Neural crest cell (in vitro differentiated cells): Measurements from ENCODE around the gene DMXL2. TPM values are rescaled to one million over a fixed set of nuclear protein-coding genes. Genes with fewer than 3 reads are reported as not detected.
"Not testable (repeated sequence)": the region's sequence is repeated elsewhere in the genome, so short reads cannot be mapped to it uniquely, and the experiment has no call there.

Experiments used
- DNase-seq: peaks from one replicate; pipeline ENCODE4 v3.0.0; 2021; ENCODE audit warnings: low read depth, mixed read lengths, low spot score
- H3K27ac Mint-ChIP-seq: one replicate; pipeline ENCODE4 v1.8.0; 2021; ENCODE audit warnings: mild to moderate bottlenecking, mixed read lengths; ENCODE audit not compliant: unreplicated experiment
- H3K27me3 Mint-ChIP-seq: 2 replicates; pipeline ENCODE4 v1.8.0; 2021; ENCODE audit warnings: low read depth, mild to moderate bottlenecking, mixed read lengths
- H3K36me3 Mint-ChIP-seq: 2 replicates; pipeline ENCODE4 v1.8.0; 2021; ENCODE audit warnings: low read depth, mild to moderate bottlenecking, mixed read lengths
- H3K4me1 Mint-ChIP-seq: 2 replicates; pipeline ENCODE4 v1.8.0; 2021; ENCODE audit warnings: mixed read lengths
- H3K4me3 Mint-ChIP-seq: one replicate; pipeline ENCODE4 v1.8.0; 2021; ENCODE audit warnings: mild to moderate bottlenecking, mixed read lengths
- H3K9me3 Mint-ChIP-seq: 2 replicates; pipeline ENCODE4 v1.8.0; 2021; ENCODE audit warnings: mixed read lengths
- CTCF ChIP-seq: fragments of 200-600 bp; sonication (generic); conservative IDR thresholded peaks from 2 replicates; pipeline ENCODE4 v1.5.0; 2021; ENCODE audit warnings: antibody characterized with exemption, mild to moderate bottlenecking
- total RNA-seq: library from RNA; stranded (reverse); gene quantifications from 2 replicates; pipeline ENCODE4 v1.2.1, GENCODE V29; 2021

Gene DMXL2
- total RNA-seq, 1 donor from 2014 or later: 56.4 TPM

- H3K9me3 Mint-ChIP-seq: peaks cover 2% of the 10 kb centered on the region
- no peak for DNase-seq
- no peaks in the 10 kb centered on the region for H3K4me1 Mint-ChIP-seq
- H3K27me3 Mint-ChIP-seq: no peaks in the 10 kb centered on the region
- H3K36me3 Mint-ChIP-seq: no peaks in the 10 kb centered on the region
- H3K4me3 Mint-ChIP-seq: no peak overlapping the region
- no peak for TF ChIP-seq CTCF
- H3K27ac Mint-ChIP-seq: no peak overlapping the region
Measured at GRCh38 chr15:51661072-51661471, 38.5 kb upstream of the DMXL2 start.

GRCh38 chr15:51658664-51659063, 36.1 kb upstream of the DMXL2 start:
- no peaks in the 10 kb centered on the region for H3K27me3 Mint-ChIP-seq
- H3K9me3 Mint-ChIP-seq: peaks cover 2% of the 10 kb centered on the region
- no peak for DNase-seq
- no peaks in the 10 kb centered on the region for H3K36me3 Mint-ChIP-seq
- H3K27ac Mint-ChIP-seq: no peak overlapping the region
- H3K4me1 Mint-ChIP-seq: no peaks in the 10 kb centered on the region
- H3K4me3 Mint-ChIP-seq: no peak overlapping the region
- TF ChIP-seq CTCF: no peak

- not testable (repeated sequence) for H3K27me3 Mint-ChIP-seq, DNase-seq, H3K9me3 Mint-ChIP-seq, H3K27ac Mint-ChIP-seq, H3K4me3 Mint-ChIP-seq, H3K36me3 Mint-ChIP-seq, H3K4me1 Mint-ChIP-seq
Measured at GRCh38 chr15:51655401-51656057, 33.0 kb upstream of the DMXL2 start.

GRCh38 chr15:51652084-51652668, 29.6 kb upstream of the DMXL2 start:
- TF ChIP-seq CTCF: no peak
- no peak for DNase-seq
- Mint-ChIP-seq H3K4me3 (no peak overlapping the region), H3K27ac (no peak overlapping the region), H3K36me3 (no peaks in the 10 kb centered on the region), H3K4me1 (no peaks in the 10 kb centered on the region), H3K9me3 (no peaks in the 10 kb centered on the region), H3K27me3 (peaks cover 7% of the 10 kb centered on the region)

- Mint-ChIP-seq H3K27me3 (peaks cover 7% of the 10 kb centered on the region), H3K4me3 (no peak overlapping the region), H3K27ac (no peak overlapping the region), H3K4me1 (no peaks in the 10 kb centered on the region), H3K36me3 (no peaks in the 10 kb centered on the region), H3K9me3 (no peaks in the 10 kb centered on the region)
- DNase-seq: peak; percentile 34
- peak; percentile 90 for TF ChIP-seq CTCF
Measured at GRCh38 chr15:51649659-51650521, 27.3 kb upstream of the DMXL2 start.

GRCh38 chr15:51648643-51649042, 26.1 kb upstream of the DMXL2 start:
- H3K9me3 Mint-ChIP-seq, H3K4me3 Mint-ChIP-seq, H3K4me1 Mint-ChIP-seq, DNase-seq, H3K27me3 Mint-ChIP-seq, H3K27ac Mint-ChIP-seq, H3K36me3 Mint-ChIP-seq: not testable (repeated sequence)

- H3K4me1 Mint-ChIP-seq, H3K27ac Mint-ChIP-seq, DNase-seq, H3K4me3 Mint-ChIP-seq, H3K9me3 Mint-ChIP-seq, H3K36me3 Mint-ChIP-seq, H3K27me3 Mint-ChIP-seq: not testable (repeated sequence)
Measured at GRCh38 chr15:51648101-51648500, 25.5 kb upstream of the DMXL2 start.
